ENCODE data around the gene LRRC27.

- TF ChIP-seq EZH2 (IDR thresholded peaks at IDR 0.05; ENCODE audit: low read length, unreplicated experiment) = no peak
- no peak for TF ChIP-seq CTCF (conservative IDR thresholded peaks at IDR 0.05; ENCODE audit: low read depth, low read length)
- TF ChIP-seq EZH2phosphoT487 (IDR thresholded peaks at IDR 0.05; ENCODE audit: borderline replicate concordance, low read length) = no peak
Observed at GRCh38 chr10:132413226-132414205, 81.5 kb downstream of the LRRC27 start.
